SHP77 (cell line): ENCODE measurements around the gene NINL.

ENCODE experiments used
- DNase-seq, 2 experiments: peaks; one replicate each; lab custom pipeline; 2025; lab: John Stamatoyannopoulos, UW

NINL gene

GRCh38 chr20:25408170-25408547 is 177.2 kb downstream of the NINL start:
- no peak for DNase-seq

- DNase-seq, result peak; percentile 96 to 98
Observed at GRCh38 chr20:25407311-25408169, 177.8 kb downstream of the NINL start, which contains the start of gene GINS1. TSS of gene GINS1 (plus strand) at chr20:25407673. CDS start at chr20:25407821, 148 bp downstream.
